Hepatocyte (in vitro differentiated cells): Measurements from ENCODE around the gene CTRB2. TPM values are rescaled to one million over a fixed set of nuclear protein-coding genes. Genes with fewer than 3 reads are reported as not detected.

ENCODE experiments used
- DNase-seq: peaks from one replicate; pipeline ENCODE4 v3.0.0-alpha.2; 2016; ENCODE audit warnings: low spot score
- H2AFZ ChIP-seq: fragments of 200-600 bp; sonication (generic); 2 replicates; pipeline ENCODE4 v1.6.0; 2016; ENCODE audit warnings: antibody characterized with exemption, mild to moderate bottlenecking
- H3K27ac ChIP-seq: fragments of 200-600 bp; sonication (generic); 2 replicates; pipeline ENCODE4 v1.5.1; 2016; ENCODE audit warnings: mild to moderate bottlenecking
- H3K27me3 ChIP-seq: fragments of 200-600 bp; sonication (generic); 2 replicates; pipeline ENCODE4 v1.6.1; 2016
- H3K36me3 ChIP-seq: fragments of 200-600 bp; sonication (generic); replicated peaks from 2 replicates; pipeline ENCODE4 v1.5.1; 2016; ENCODE audit warnings: low read depth; ENCODE audit not compliant: insufficient read depth
- H3K4me1 ChIP-seq: fragments of 200-600 bp; sonication (generic); 2 replicates; pipeline ENCODE4 v1.5.1; 2016; ENCODE audit warnings: mild to moderate bottlenecking, moderate library complexity; ENCODE audit not compliant: insufficient read depth
- H3K4me2 ChIP-seq: fragments of 200-600 bp; sonication (generic); 2 replicates; pipeline ENCODE4 v1.6.0; 2016
- H3K4me3 ChIP-seq: fragments of 200-600 bp; sonication (generic); 2 replicates; pipeline ENCODE4 v1.5.1; 2016; ENCODE audit warnings: mild to moderate bottlenecking
- H3K79me2 ChIP-seq: fragments of 200-600 bp; sonication (generic); 2 replicates; pipeline ENCODE4 v1.6.0; 2017; ENCODE audit warnings: mild to moderate bottlenecking
- H3K9me2 ChIP-seq: fragments of 200-600 bp; sonication (generic); replicated peaks from 2 replicates; pipeline ENCODE4 v1.6.0; 2017; ENCODE audit warnings: mild to moderate bottlenecking; ENCODE audit not compliant: insufficient read depth
- H3K9me3 ChIP-seq: fragments of 200-600 bp; sonication (generic); 2 replicates; pipeline ENCODE4 v1.5.1; 2016; ENCODE audit warnings: low read depth, mild to moderate bottlenecking
- H4K20me1 ChIP-seq: fragments of 200-600 bp; sonication (generic); 2 replicates; pipeline ENCODE4 v1.6.0; 2016; ENCODE audit warnings: mild to moderate bottlenecking; ENCODE audit not compliant: insufficient read depth, poor library complexity, severe bottlenecking
- CTCF ChIP-seq: fragments of 200-600 bp; sonication (generic); IDR thresholded peaks from 2 replicates; pipeline ENCODE4 v1.5.1; 2016; ENCODE audit warnings: antibody characterized with exemption, mild to moderate bottlenecking; ENCODE audit not compliant: poor library complexity
- EZH2 ChIP-seq: fragments of 200-600 bp; sonication (generic); IDR thresholded peaks from 2 replicates; pipeline ENCODE4 v1.6.1; 2016; ENCODE audit warnings: antibody characterized with exemption, mild to moderate bottlenecking, borderline replicate concordance
- EZH2phosphoT487 ChIP-seq: fragments of 200-600 bp; sonication (generic); IDR thresholded peaks from one replicate; pipeline ENCODE4 v1.6.1; 2018; ENCODE audit warnings: antibody characterized with exemption, mild to moderate bottlenecking, low read depth, moderate library complexity; ENCODE audit not compliant: unreplicated experiment, severe bottlenecking
- WGBS: methylation state at CpG from one replicate; pipeline ENCODE4 v1.1.6; 2016; ENCODE audit warnings: low lambda C conversion rate; ENCODE audit errors: missing lambda C conversion rate; 5-methylcytosine and 5-hydroxymethylcytosine counted together
- polyA plus RNA-seq: library from polyadenylated mRNA; unstranded; fragments of >200 nt; fragmentation: Nextera tagmentation; extraction: Ambion mirVana; gene quantifications from 2 replicates; pipeline ENCODE4 v1.2.1, GENCODE V29; 2016
- total RNA-seq: library from RNA; depleted of rRNA; stranded (reverse); fragments of >200 nt; gene quantifications from 2 replicates; pipeline ENCODE4 v1.2.3, GENCODE V29; 2014

The CTRB2 gene
- total and polyA plus RNA-seq, 2 experiments from 2014 or later = 0.44 TPM; not detected in 1

- H3K27me3 ChIP-seq = no peaks in the 10 kb centered on the region
- 85% methylated on average over 13 of the region's 13 CpGs for WGBS
- H3K4me3 ChIP-seq = no peak overlapping the region
- no peak for DNase-seq
- TF ChIP-seq EZH2phosphoT487 (no peak), EZH2 (no peak), CTCF (no peak)
- H3K79me2 ChIP-seq = no peaks in the 10 kb centered on the region
- H3K4me2 ChIP-seq = no peak overlapping the region
- H3K36me3 ChIP-seq = no peaks in the 10 kb centered on the region
- H2AFZ ChIP-seq = no peak overlapping the region
- H3K9me2 ChIP-seq = no peaks in the 10 kb centered on the region
- H3K4me1 ChIP-seq = no peaks in the 10 kb centered on the region
- H4K20me1 ChIP-seq = no peaks in the 10 kb centered on the region
- H3K27ac ChIP-seq = no peak overlapping the region
- no peaks in the 10 kb centered on the region for H3K9me3 ChIP-seq
Observed at GRCh38 chr16:75203667-75204409, 3.1 kb downstream of the CTRB2 start.

GRCh38 chr16:75203096-75203495, 3.9 kb downstream of the CTRB2 start:
- H3K9me2 ChIP-seq = no peaks in the 10 kb centered on the region
- no peak for DNase-seq
- H3K36me3 ChIP-seq = no peaks in the 10 kb centered on the region
- no peak overlapping the region for H3K4me2 ChIP-seq
- peaks cover under 1% of the 10 kb centered on the region for H3K4me1 ChIP-seq
- TF ChIP-seq EZH2 (no peak), CTCF (no peak), EZH2phosphoT487 (no peak)
- H3K4me3 ChIP-seq = no peak overlapping the region
- H3K9me3 ChIP-seq = no peaks in the 10 kb centered on the region
- no peak overlapping the region for H2AFZ ChIP-seq
- WGBS = 87% methylated on average over 12 of the region's 12 CpGs
- no peaks in the 10 kb centered on the region for H3K27me3 ChIP-seq
- no peaks in the 10 kb centered on the region for H4K20me1 ChIP-seq
- H3K27ac ChIP-seq = no peak overlapping the region
- H3K79me2 ChIP-seq = no peaks in the 10 kb centered on the region

- Histone ChIP-seq H3K27me3 (no peaks in the 10 kb centered on the region), H3K4me1 (peaks cover 5% of the 10 kb centered on the region), H4K20me1 (no peaks in the 10 kb centered on the region), H3K9me3 (no peaks in the 10 kb centered on the region), H3K27ac (no peak overlapping the region), H3K79me2 (no peaks in the 10 kb centered on the region), H2AFZ (no peak overlapping the region), H3K4me3 (no peak overlapping the region), H3K4me2 (no peak overlapping the region), H3K36me3 (no peaks in the 10 kb centered on the region), H3K9me2 (no peaks in the 10 kb centered on the region)
- no peak for TF ChIP-seq EZH2phosphoT487
- no peak for DNase-seq
- 96% methylated on average over 13 of the region's 13 CpGs for WGBS
Observed at GRCh38 chr16:75202069-75202590, 4.8 kb downstream of the CTRB2 start.

GRCh38 chr16:75198135-75198600, 8.8 kb downstream of the CTRB2 start:
- H3K4me3 ChIP-seq = no peak overlapping the region

More at GRCh38 chr16:75198135-75198600, 8.8 kb downstream of the CTRB2 start:
- Histone ChIP-seq H4K20me1 (no peaks in the 10 kb centered on the region), H3K4me2 (peak overlapping the region; percentile 45), H2AFZ (no peak overlapping the region), H3K9me2 (no peaks in the 10 kb centered on the region), H3K36me3 (no peaks in the 10 kb centered on the region), H3K79me2 (no peaks in the 10 kb centered on the region), H3K9me3 (no peaks in the 10 kb centered on the region), H3K4me1 (peaks cover 5% of the 10 kb centered on the region), H3K27me3 (no peaks in the 10 kb centered on the region), H3K27ac (peak overlapping the region; percentile 13)
- 44% methylated on average over 18 of the region's 18 CpGs for WGBS
- TF ChIP-seq EZH2phosphoT487 (no peak), EZH2 (no peak), CTCF (no peak)
- peak; percentile 64 for DNase-seq
